Testis (tissue), 3 donors: Measurements from ENCODE around the gene MAMDC2. TPM values are rescaled to one million over a fixed set of nuclear protein-coding genes. Genes with fewer than 3 reads are reported as not detected.
"Not testable (repeated sequence)": the region's sequence is repeated elsewhere in the genome, so short reads cannot be mapped to it uniquely, and the experiment has no call there.

Experiments used
- DNase-seq: peaks from one replicate; pipeline ENCODE4 v3.0.0-alpha.2; 2019
- H3K27ac ChIP-seq, 2 donors: fragments of 200-600 bp; sonication (generic); one replicate each; pipeline ENCODE4 v1.5.1; 2019
- H3K27me3 ChIP-seq: fragments of 200-600 bp; sonication (generic); one replicate; pipeline ENCODE4 v1.5.1; 2019
- H3K36me3 ChIP-seq: fragments of 200-600 bp; sonication (generic); one replicate; pipeline ENCODE4 v1.5.1; 2017; ENCODE audit warnings: low read depth; ENCODE audit errors: missing control alignments
- H3K4me1 ChIP-seq: fragments of 200-600 bp; sonication (generic); one replicate; pipeline ENCODE4 v1.5.1; 2019
- H3K4me3 ChIP-seq, 2 donors: fragments of 200-600 bp; sonication (generic); one replicate each; pipeline ENCODE4 v1.5.1; 2017 to 2019
- H3K9me3 ChIP-seq: fragments of 200-600 bp; sonication (generic); one replicate; pipeline ENCODE4 v1.5.1; 2017
- POLR2A ChIP-seq: fragments of 450-650 bp; IDR thresholded peaks from one replicate; pipeline ENCODE4 v1.6.1; 2017; ENCODE audit warnings: antibody characterized with exemption, mild to moderate bottlenecking, moderate library complexity
- WGBS, 2 donors: methylation state at CpG; one replicate each; pipeline ENCODE4 v1.1.5; 2018; 5-methylcytosine and 5-hydroxymethylcytosine counted together
- intact Hi-C: fragments of 100-400 bp; cut with DNase I; formaldehyde crosslinking; loops from one replicate; pipeline ENCODE4 v1.15.1; 2023; ENCODE audit warnings: low total_unique reads
- polyA plus RNA-seq: library from polyadenylated mRNA; stranded (reverse); fragments of 350-450 nt; fragmentation: Illumina TruSeq; extraction: RNeasy Lipid Tissue Mini Kit (QIAGEN cat#74804); gene quantifications from one replicate; pipeline ENCODE4 v1.2.3, GENCODE V29; 2014; ENCODE audit warnings: low read depth, low replicate concordance; ENCODE audit not compliant: insufficient read depth
- total RNA-seq, 2 donors: library from RNA; depleted of rRNA; stranded (reverse); fragments of >200 nt; gene quantifications; one replicate each; pipeline ENCODE4 v1.2.3, GENCODE V29; 2016
- TF ChIP-seq, protein P1 (sequence below), 3 experiments: fragments of 450-650 bp in 2 of 3; fragments of 200-600 bp in 1 of 3; sonication (generic) in 1 of 3; IDR thresholded peaks; one replicate each; pipeline ENCODE4 v1.5.1; 2016 to 2019; ENCODE audit warnings: antibody characterized with exemption in 3 of 3, mild to moderate bottlenecking in 2 of 3, moderate library complexity in 1 of 3

The MAMDC2 gene
- total and polyA plus RNA-seq, 3 donors from 2014 or later, result 13.7 to 28.3 (median 15.1) TPM

DNA sequence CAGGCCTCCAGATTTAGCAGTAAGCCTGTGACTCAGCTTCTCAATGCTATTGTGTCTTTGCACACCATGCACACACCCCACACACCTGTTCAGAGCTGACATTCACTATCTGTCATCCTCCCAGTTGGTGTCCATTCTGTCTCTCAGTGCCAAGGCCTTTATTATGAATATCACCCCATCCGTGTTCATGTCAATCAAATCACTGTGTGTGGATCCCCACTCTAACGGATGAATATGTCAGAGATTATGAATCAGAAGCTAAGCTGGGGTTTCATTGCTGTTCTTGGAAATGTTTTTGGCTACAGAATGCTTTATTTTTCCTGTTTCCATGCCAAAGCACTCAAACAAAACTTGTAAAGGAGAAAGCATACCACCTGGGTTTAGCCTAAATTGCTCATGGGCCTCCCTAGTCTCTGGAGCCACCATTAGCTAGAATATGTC is 9.4 kb upstream of the MAMDC2 start:
- 67 to 76% methylated on average over 2 of the region's 2 CpGs for WGBS, 2 donors
- no peak for TF ChIP-seq POLR2A
- TF ChIP-seq, protein P1, sequence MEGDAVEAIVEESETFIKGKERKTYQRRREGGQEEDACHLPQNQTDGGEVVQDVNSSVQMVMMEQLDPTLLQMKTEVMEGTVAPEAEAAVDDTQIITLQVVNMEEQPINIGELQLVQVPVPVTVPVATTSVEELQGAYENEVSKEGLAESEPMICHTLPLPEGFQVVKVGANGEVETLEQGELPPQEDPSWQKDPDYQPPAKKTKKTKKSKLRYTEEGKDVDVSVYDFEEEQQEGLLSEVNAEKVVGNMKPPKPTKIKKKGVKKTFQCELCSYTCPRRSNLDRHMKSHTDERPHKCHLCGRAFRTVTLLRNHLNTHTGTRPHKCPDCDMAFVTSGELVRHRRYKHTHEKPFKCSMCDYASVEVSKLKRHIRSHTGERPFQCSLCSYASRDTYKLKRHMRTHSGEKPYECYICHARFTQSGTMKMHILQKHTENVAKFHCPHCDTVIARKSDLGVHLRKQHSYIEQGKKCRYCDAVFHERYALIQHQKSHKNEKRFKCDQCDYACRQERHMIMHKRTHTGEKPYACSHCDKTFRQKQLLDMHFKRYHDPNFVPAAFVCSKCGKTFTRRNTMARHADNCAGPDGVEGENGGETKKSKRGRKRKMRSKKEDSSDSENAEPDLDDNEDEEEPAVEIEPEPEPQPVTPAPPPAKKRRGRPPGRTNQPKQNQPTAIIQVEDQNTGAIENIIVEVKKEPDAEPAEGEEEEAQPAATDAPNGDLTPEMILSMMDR (IDR thresholded peaks at IDR 0.05), result no peak
- intact Hi-C loops, result no loop called here
- Histone ChIP-seq H3K4me3 (no peak overlapping the region), H3K36me3 (no peaks in the 10 kb centered on the region), H3K4me1 (no peaks in the 10 kb centered on the region), H3K27me3 (no peaks in the 10 kb centered on the region), H3K27ac (no peak overlapping the region), H3K9me3 (no peaks in the 10 kb centered on the region)
- no peak for DNase-seq

DNA sequence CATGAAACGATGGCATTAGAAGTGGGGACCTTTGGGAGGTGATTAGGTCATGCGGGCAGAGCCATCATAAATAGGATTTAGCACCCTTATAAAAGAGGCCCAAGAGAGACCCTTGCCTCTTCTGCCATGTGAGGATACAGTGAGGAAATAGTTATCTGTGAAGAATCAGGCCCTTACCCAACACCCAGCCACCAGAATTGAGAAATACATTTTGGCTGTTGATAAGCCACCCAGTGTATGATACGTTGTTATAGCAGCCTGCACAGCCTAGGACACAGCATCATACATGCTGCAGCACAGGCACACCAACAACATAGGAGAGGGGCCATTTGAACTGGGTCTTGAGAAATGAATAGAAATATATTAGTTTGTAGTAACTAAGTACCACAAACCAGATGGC is 8.0 kb upstream of the MAMDC2 start:
- Histone ChIP-seq H3K4me3 (no peak overlapping the region), H3K27me3 (no peaks in the 10 kb centered on the region), H3K9me3 (no peaks in the 10 kb centered on the region), H3K4me1 (no peaks in the 10 kb centered on the region), H3K36me3 (no peaks in the 10 kb centered on the region), H3K27ac (no peak overlapping the region)
- WGBS, 2 donors, result 89 to 93% methylated on average over 3 of the region's 3 CpGs
- no peak for DNase-seq
- TF ChIP-seq POLR2A, result no peak
- TF ChIP-seq, protein P1 (IDR thresholded peaks at IDR 0.05), result no peak
- intact Hi-C loops, result no loop called here

DNA sequence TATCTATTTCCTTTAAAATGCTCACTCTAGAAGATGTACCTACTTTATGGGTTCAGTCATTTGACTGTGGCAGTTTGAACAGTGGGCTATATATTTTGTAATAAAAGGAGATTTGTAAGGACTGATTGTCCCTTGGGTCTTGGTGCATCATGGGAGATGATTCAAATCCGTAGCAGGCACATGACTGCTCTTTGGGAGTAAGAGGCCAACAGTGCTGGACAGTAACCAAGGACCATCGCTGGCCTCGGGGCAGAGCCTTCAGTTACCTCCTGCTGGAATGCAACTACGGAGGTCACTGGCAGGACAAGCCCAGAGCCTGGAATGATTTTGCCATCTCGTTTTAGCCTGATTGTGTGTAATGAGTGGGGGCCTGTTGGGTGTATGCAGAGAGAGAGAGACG is 7.0 kb upstream of the MAMDC2 start:
- no peaks in the 10 kb centered on the region for H3K9me3 ChIP-seq
- H3K4me3 ChIP-seq, result no peak overlapping the region
- no peak for DNase-seq
- no peak overlapping the region for H3K27ac ChIP-seq
- no peaks in the 10 kb centered on the region for H3K4me1 ChIP-seq
- intact Hi-C loops, result no loop called here
- no peaks in the 10 kb centered on the region for H3K36me3 ChIP-seq
- H3K27me3 ChIP-seq, result no peaks in the 10 kb centered on the region
- no peak for TF ChIP-seq POLR2A
- TF ChIP-seq, protein P1 (IDR thresholded peaks at IDR 0.05), result no peak
- 42 to 52% methylated on average over 6 of the region's 6 CpGs for WGBS, 2 donors

DNA sequence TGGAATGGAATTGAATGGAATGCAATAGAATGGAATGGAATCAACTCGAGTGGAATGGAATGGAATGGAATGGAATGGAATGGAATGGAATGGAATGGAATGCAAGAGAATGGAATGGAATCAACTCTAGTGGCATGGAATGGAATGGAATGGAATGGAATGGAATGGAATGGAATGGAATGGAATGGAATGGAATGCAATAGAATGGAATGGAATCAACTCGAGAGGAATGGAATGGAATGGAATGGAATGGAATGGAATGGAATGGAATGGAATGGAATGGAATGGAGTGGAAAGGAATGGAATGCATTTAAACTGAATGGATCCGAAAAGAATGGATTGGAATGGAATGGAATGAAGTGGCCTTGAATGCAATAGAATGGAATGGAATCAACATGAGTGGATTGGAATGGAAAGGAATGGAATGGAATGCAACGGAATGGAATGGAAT is 5.5 kb upstream of the MAMDC2 start:
- 55 to 62% methylated on average over 4 of the region's 4 CpGs for WGBS, 2 donors
- H3K9me3 ChIP-seq, H3K27me3 ChIP-seq, intact Hi-C loops, H3K27ac ChIP-seq, DNase-seq, H3K4me3 ChIP-seq, H3K36me3 ChIP-seq, H3K4me1 ChIP-seq: not testable (repeated sequence)

DNA sequence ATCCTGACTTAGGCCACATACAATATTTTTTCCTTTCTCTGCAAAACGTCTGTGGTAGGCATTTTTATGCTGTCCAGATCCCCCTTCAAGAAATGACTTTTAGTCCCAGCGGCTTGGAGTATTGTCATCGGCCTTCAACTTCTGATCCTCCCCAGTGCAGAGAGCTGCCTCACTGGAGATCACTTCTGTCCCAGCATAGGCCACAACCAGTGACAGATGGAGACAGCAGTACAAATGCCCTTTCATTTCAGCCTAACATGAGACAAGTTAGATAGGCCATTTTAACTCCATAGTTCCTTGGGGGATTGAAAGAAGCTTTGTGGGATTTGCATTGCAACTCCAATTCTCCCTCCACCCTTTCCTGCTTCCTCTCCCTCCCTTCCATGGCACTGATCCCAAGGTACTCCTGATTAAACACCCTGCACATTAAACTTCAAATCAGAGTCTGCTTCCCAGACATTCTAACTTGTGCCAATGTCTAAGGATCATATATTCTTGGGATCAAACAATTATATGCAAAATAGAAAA is 3.2 kb upstream of the MAMDC2 start:
- Histone ChIP-seq H3K27ac (no peak overlapping the region), H3K9me3 (no peaks in the 10 kb centered on the region), H3K36me3 (no peaks in the 10 kb centered on the region), H3K4me1 (peaks cover 4% of the 10 kb centered on the region), H3K27me3 (no peaks in the 10 kb centered on the region), H3K4me3 (no peak overlapping the region)
- DNase-seq, result no peak
- TF ChIP-seq, protein P1 (IDR thresholded peaks at IDR 0.05), result no peak
- no peak for TF ChIP-seq POLR2A
- intact Hi-C loops, result no loop called here
- WGBS, 2 donors, result 60 to 67% methylated on average over 3 of the region's 3 CpGs
